SU-DHL-6 (cell line): ENCODE results near the gene NTM.

Experiments
- H2AFZ ChIP-seq: fragments of 200-600 bp; sonication (generic); 2 replicates; pipeline ENCODE4 v1.6.1; 2014; ENCODE audit warnings: low read depth, mild to moderate bottlenecking, moderate library complexity, mixed read lengths, antibody characterized with exemption, low read length; ENCODE audit not compliant: severe bottlenecking
- H3F3A ChIP-seq: fragments of 200-600 bp; shearing (Covaris generic); 2 replicates; pipeline ENCODE4 v1.6.0; 2016; ENCODE audit warnings: antibody characterized with exemption, mild to moderate bottlenecking; ENCODE audit not compliant: insufficient read depth
- H3K27ac ChIP-seq: fragments of 200-600 bp; sonication (generic); 2 replicates; pipeline ENCODE4 v1.5.1; 2016; ENCODE audit warnings: low read depth, mild to moderate bottlenecking, low read length, moderate library complexity, mixed read lengths
- H3K27me3 ChIP-seq: fragments of 200-600 bp; sonication (generic), shearing (Covaris generic); 2 replicates; pipeline ENCODE4 v1.6.0; 2014; ENCODE audit warnings: mild to moderate bottlenecking, low read length
- H3K36me3 ChIP-seq: fragments of 200-600 bp; sonication (generic); 2 replicates; pipeline ENCODE4 v1.6.1; 2014; ENCODE audit warnings: mild to moderate bottlenecking, low read length, mixed read lengths
- H3K4me2 ChIP-seq: fragments of 300-600, 200-600 bp; shearing (Covaris generic), sonication (generic); 2 replicates; pipeline ENCODE4 v1.6.0; 2014; ENCODE audit warnings: low read length, low read depth, mild to moderate bottlenecking; ENCODE audit not compliant: poor library complexity, severe bottlenecking
- H3K4me3 ChIP-seq: fragments of 200-600 bp; sonication (generic); 2 replicates; pipeline ENCODE4 v1.5.1; 2014; ENCODE audit warnings: antibody characterized with exemption, low read length, mild to moderate bottlenecking, mixed read lengths; ENCODE audit not compliant: insufficient read depth, poor library complexity, severe bottlenecking
- H3K79me2 ChIP-seq: fragments of 200-600 bp; sonication (generic); 2 replicates; pipeline ENCODE4 v1.6.1; 2014; ENCODE audit warnings: mild to moderate bottlenecking, low read length, moderate library complexity; ENCODE audit not compliant: insufficient read depth
- H3K9ac ChIP-seq: fragments of 200-600 bp; sonication (generic); 2 replicates; pipeline ENCODE4 v1.7.0; 2014; ENCODE audit warnings: mild to moderate bottlenecking, low read length
- H3K9me2 ChIP-seq: fragments of 200-600 bp; sonication (generic); replicated peaks from 2 replicates; pipeline ENCODE4 v1.6.1; 2014; ENCODE audit warnings: low read length; ENCODE audit not compliant: insufficient read depth
- H3K9me3 ChIP-seq: fragments of 200-600 bp; sonication (generic); 2 replicates; pipeline ENCODE4 v1.6.1; 2014; ENCODE audit warnings: low read length, mixed read lengths; ENCODE audit not compliant: insufficient read depth
- H4K20me1 ChIP-seq: fragments of 200-600 bp; sonication (generic); 2 replicates; pipeline ENCODE4 v1.6.1; 2014; ENCODE audit warnings: low read depth, mild to moderate bottlenecking, antibody characterized with exemption, low read length, moderate library complexity, mixed read lengths
- EZH2phosphoT487 ChIP-seq: fragments of 200-600 bp; sonication (generic), shearing (Covaris generic); conservative IDR thresholded peaks from 2 replicates; pipeline ENCODE4 v1.6.1; 2018; ENCODE audit warnings: mild to moderate bottlenecking, antibody characterized with exemption, low read length, moderate library complexity, mixed read lengths
- TF ChIP-seq, protein P1 (sequence below): fragments of 200-600 bp; sonication (generic); IDR thresholded peaks from one replicate; pipeline ENCODE4 v1.5.1; 2017; ENCODE audit warnings: antibody characterized with exemption, mild to moderate bottlenecking, low read length, moderate library complexity; ENCODE audit not compliant: insufficient read depth, poor library complexity, severe bottlenecking

Gene NTM

DNA sequence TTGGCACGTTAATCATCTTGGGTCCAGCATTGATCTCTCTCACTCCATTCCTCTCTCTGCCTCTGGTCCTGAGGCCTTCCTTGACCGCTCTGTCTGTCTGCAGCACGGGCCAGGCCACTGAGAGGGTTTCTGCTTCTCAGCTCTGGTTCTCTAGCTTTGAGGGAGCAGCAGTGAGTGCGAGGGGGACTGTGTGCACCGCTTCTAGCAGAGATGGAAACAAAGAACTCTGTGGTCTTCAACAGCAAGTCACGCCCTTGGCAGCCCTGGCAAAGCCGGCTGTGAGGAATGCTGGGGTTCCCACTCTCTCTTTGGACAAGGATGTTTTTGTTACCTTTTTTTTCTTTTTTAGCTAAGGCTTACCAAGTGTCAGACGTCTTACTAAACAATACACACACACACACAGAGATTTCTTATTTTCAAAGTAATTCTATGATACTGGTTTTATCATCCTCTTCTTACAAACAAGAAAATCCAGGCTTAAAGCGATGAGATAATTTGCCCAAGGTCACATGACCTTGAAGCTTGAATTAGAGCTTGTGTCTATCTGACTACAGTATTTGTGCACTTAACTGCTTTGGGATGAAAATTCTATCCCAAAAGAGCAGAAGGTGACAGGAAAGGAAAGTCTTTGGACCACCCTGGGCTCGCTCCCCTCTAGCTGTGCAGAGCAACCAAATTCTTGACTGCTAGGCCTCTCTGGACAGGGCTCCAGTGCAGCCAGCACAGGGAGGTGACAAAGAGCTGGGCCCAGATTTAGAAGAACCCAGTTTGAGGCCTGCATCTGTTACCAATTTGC lies 293.2 kb downstream of the NTM start:
- Histone ChIP-seq H3K9me2 (no peaks in the 10 kb centered on the region), H3K36me3 (no peaks in the 10 kb centered on the region), H2AFZ (no peak overlapping the region), H3K9me3 (no peaks in the 10 kb centered on the region), H3K4me3 (no peak overlapping the region), H3K9ac (no peak overlapping the region), H3K79me2 (no peaks in the 10 kb centered on the region), H4K20me1 (no peaks in the 10 kb centered on the region), H3K27ac (no peak overlapping the region), H3K4me2 (no peak overlapping the region), H3K27me3 (no peaks in the 10 kb centered on the region), H3F3A (no peaks in the 10 kb centered on the region)
- TF ChIP-seq EZH2phosphoT487: no peak

DNA sequence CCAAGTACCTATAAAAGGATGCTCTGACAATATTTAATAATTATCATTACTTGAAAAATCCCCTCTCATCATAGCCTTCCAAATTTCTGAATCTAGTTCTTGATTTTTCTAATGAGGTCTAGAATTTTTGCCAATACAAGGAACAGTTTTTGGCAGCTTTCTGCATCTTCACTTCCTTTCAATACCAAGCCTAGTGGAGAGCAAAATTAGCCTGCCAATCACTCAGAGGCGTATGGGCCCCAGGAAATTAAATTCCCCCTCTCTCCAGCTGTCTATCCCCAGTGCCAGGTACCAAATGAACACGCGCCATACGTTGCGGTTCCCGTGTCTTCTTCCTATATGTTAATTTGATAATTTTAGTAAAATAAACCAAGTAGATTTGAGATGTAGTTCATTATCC lies 293.9 kb downstream of the NTM start:
- Histone ChIP-seq H3K9me3 (no peaks in the 10 kb centered on the region), H3K36me3 (no peaks in the 10 kb centered on the region), H3K27me3 (no peaks in the 10 kb centered on the region), H4K20me1 (no peaks in the 10 kb centered on the region), H3K9ac (no peak overlapping the region), H3K27ac (no peak overlapping the region), H3K4me2 (no peak overlapping the region), H3K4me3 (no peak overlapping the region), H3F3A (no peaks in the 10 kb centered on the region), H3K9me2 (no peaks in the 10 kb centered on the region), H2AFZ (no peak overlapping the region), H3K79me2 (no peaks in the 10 kb centered on the region)
- TF ChIP-seq EZH2phosphoT487: no peak
- TF ChIP-seq, protein P1, sequence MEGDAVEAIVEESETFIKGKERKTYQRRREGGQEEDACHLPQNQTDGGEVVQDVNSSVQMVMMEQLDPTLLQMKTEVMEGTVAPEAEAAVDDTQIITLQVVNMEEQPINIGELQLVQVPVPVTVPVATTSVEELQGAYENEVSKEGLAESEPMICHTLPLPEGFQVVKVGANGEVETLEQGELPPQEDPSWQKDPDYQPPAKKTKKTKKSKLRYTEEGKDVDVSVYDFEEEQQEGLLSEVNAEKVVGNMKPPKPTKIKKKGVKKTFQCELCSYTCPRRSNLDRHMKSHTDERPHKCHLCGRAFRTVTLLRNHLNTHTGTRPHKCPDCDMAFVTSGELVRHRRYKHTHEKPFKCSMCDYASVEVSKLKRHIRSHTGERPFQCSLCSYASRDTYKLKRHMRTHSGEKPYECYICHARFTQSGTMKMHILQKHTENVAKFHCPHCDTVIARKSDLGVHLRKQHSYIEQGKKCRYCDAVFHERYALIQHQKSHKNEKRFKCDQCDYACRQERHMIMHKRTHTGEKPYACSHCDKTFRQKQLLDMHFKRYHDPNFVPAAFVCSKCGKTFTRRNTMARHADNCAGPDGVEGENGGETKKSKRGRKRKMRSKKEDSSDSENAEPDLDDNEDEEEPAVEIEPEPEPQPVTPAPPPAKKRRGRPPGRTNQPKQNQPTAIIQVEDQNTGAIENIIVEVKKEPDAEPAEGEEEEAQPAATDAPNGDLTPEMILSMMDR: no peak

DNA sequence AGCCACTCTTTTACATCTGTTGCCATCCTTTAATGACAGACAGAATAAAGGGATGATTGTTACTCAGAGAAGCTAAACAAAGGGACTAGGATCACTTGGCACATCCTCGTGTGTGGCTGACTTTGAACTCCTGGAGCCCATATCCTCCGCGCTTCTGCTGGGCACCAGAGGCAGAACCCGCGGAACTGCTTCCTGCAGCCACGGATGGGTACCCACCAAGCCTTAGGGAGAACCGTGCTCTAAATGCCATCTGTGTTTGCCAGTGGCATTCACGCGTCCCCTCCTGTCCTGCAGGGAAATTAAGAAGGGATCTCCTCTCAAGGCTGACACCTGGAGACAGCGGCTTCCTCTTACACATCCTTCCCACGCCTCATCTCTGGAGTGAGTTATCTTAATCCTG lies 294.4 kb downstream of the NTM start:
- Histone ChIP-seq H3K4me2 (no peak overlapping the region), H4K20me1 (no peaks in the 10 kb centered on the region), H3F3A (no peaks in the 10 kb centered on the region), H3K27ac (no peak overlapping the region), H2AFZ (no peak overlapping the region), H3K9me2 (no peaks in the 10 kb centered on the region), H3K79me2 (no peaks in the 10 kb centered on the region), H3K27me3 (no peaks in the 10 kb centered on the region), H3K9ac (no peak overlapping the region), H3K36me3 (no peaks in the 10 kb centered on the region), H3K4me3 (no peak overlapping the region), H3K9me3 (no peaks in the 10 kb centered on the region)
- TF ChIP-seq, protein P1: no peak
- TF ChIP-seq EZH2phosphoT487: no peak

DNA sequence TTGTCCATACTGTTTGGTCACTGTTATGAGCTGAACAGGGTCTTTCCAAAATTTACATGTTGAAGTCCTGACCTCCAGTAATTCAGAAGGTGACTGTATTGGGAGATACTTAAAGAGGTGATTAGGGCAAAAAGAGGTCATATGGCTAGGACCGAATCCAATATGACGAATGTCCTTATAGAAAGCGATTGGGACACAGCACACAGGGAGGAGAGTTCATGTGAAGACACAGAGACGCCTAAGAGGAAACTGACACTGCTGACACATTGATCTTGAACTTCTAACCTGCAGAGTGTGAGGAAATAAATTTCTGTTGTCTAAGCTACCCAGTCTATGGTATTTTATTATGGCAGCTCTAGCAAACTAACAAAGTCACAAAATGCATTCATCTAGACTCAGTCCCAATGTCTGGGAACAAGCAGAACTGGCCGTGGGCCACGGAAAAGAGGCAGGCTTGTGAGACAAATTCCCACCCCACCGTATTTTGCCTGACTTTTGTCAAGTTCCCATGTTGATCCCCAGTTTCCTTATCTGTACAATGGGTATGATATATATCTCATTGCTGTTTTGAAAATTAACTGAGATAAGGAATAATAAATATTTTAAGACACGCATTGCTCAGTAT lies 295.0 kb downstream of the NTM start:
- no peaks in the 10 kb centered on the region for H3K9me2 ChIP-seq
- H3K9me3 ChIP-seq: no peaks in the 10 kb centered on the region
- TF ChIP-seq, protein P1: no peak
- no peak for TF ChIP-seq EZH2phosphoT487
- no peaks in the 10 kb centered on the region for H3K27me3 ChIP-seq
- no peaks in the 10 kb centered on the region for H3K36me3 ChIP-seq
- H3K79me2 ChIP-seq: no peaks in the 10 kb centered on the region
- no peak overlapping the region for H3K4me3 ChIP-seq
- H3K27ac ChIP-seq: no peak overlapping the region
- H4K20me1 ChIP-seq: no peaks in the 10 kb centered on the region
- H3K9ac ChIP-seq: no peak overlapping the region
- no peak overlapping the region for H2AFZ ChIP-seq
- H3K4me2 ChIP-seq: no peak overlapping the region
- H3F3A ChIP-seq: no peaks in the 10 kb centered on the region
